Urothelium cell line (cell line): ENCODE measurements around the gene TOM1.
A peak's percentile ranks its signal among the peaks of the same experiment; 100 is the strongest.

Experiments
- DNase-seq: peaks from one replicate; pipeline ENCODE4 v3.0.0; 2011; ENCODE audit warnings: low spot score, mixed read lengths
- FAIRE-seq: peaks from 2 replicates; lab custom pipeline; 2011; peaks lifted over from hg19 to GRCh38; lab: Jason Lieb, UNC

The TOM1 gene

DNA sequence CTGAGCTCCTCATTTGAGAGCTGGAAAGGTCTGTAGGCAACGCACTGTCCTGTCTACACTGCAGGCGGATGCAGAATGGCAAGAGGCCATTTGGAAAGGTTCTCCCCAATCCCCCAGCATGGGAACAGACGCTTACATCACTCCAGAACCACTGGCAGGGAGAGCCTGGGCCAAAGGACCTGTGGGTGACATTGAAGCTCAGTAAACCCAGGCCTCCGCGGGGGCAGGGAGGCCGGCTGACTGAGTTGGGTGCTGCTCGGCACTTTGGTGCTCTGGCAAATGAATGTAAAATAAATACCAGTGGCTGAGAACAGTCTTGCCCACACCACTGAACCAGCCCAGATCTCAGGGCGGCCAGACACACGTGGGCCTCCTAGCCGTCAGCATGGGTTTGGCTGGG, 22.4 kb downstream of the TOM1 start:
- FAIRE-seq (peak; percentile 82), DNase-seq (no peak)

DNA sequence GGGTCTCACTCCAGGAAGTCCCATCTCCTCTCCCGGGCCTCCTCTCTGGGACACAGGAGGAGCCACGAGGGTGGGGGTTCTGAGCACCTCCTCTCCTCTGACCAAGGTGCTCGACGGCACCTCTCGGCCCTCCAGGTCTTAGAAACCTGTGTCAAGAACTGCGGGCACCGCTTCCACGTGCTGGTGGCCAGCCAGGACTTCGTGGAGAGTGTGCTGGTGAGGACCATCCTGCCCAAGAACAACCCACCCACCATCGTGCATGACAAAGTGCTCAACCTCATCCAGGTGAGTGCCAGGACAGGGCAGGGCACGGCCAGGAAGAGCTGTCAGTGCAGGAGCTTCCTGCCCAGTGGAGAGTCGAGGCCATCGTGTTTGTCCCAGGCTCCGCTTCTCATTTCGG, 23.2 kb downstream of the TOM1 start:
- DNase-seq (no peak), FAIRE-seq (peak; percentile 93)

GRCh38 chr22:35323305-35323704, 23.6 kb downstream of the TOM1 start:
- DNase-seq = no peak
- FAIRE-seq = peak; percentile 95

DNA sequence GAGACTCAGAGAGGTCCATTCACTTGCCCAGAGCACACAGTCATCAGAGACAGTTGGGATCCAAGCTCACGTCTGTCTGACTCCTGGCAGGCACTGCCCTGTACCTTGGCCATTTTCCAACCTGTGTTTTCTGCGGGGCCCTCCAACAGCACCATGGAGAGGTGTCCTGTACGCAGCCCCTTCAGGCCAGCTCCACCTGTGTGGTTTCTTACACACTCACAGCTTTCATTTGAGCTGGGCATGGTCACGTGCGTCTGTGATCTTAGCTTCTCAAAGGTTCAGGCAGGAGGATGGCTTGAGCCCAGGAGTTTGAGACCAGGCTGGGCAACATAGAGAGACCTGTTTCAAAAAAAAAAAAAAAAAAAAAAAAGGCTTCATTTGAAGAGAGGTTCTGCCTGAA, 24.4 kb downstream of the TOM1 start:
- DNase-seq = no peak
- FAIRE-seq = no peak

DNA sequence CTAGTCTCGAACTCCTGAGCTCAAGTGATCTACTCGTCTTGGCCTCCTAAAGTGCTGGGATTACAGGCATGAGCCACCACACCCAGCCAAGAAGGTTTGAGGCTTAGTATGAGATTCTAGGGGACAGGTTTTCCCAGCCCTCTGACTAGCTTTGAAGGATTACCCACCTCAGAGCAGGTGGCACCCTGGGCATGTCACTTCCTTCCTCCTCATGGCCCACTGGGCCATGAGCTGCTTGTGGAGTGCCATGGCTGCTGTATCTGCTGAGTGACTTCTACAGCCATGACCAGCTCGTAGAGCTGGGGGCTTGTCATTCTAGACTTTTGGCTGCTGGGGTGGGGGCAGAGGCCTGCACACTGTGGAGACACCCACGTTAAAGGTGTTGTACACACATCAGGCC, 25.1 kb downstream of the TOM1 start:
- FAIRE-seq (no peak), DNase-seq (no peak)

DNA sequence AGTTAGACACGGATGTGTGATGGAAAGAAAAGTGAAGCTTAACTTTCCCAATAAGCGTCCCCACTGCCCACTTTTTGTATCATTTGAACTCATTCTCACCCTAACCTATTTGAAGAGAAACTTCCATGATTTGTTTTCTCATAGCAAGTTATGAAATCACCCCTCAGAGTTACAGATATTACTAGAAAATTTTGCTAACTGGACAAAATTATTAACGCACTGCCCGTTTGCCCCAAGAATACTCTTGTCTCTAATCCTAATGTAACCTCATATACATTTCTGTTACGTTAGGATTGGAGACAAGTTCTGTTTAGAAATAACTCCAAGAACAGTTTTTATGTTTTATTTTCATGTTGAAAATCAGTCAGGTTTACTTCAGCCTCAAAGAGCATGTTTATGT, 25.5 kb downstream of the TOM1 start:
- DNase-seq (no peak), FAIRE-seq (no peak)

- FAIRE-seq (peak; percentile 89), DNase-seq (no peak)
These were observed 27.3 kb downstream of the TOM1 start for GRCh38 chr22:35326854-35327562.

- DNase-seq = no peak
- peak; percentile 83 for FAIRE-seq
These were observed 28.2 kb downstream of the TOM1 start for GRCh38 chr22:35327690-35328471.

DNA sequence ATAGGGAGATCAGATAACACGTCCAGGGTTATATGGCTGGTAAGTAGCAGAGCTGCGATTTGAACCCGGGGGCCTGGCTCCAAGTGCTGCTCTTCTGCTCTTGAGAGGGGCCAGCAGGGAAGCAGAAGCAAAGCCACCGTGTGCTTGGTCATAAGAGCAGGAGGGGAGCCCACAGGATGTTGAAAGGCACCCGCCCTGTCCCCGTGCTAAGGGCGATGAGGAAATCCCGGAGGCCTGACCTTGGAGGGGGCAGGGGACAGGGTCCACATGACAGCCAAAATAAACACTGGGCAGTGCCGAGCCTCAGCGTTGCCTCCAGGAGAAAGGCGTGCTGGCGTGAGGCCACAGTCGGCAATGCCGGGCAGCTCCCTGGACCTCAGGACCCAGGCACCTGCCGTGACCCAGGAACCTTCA, 28.8 kb downstream of the TOM1 start:
- DNase-seq = no peak

GRCh38 chr22:35329114-35329847, 29.6 kb downstream of the TOM1 start:
- no peak for FAIRE-seq

More for the DNA sequence above, 28.8 kb downstream of the TOM1 start:
- peak; percentile 90 for FAIRE-seq

GRCh38 chr22:35330258-35330861, 30.7 kb downstream of the TOM1 start:
- peak; percentile 92 for DNase-seq
- peak; percentile 100 for FAIRE-seq

More at GRCh38 chr22:35329114-35329847, 29.6 kb downstream of the TOM1 start:
- DNase-seq = no peak

GRCh38 chr22:35332278-35332677, 32.6 kb downstream of the TOM1 start:
- FAIRE-seq (peak; percentile 48), DNase-seq (no peak)

GRCh38 chr22:35333220-35333619, 33.5 kb downstream of the TOM1 start:
- DNase-seq (no peak), FAIRE-seq (peak; percentile 84)

DNA sequence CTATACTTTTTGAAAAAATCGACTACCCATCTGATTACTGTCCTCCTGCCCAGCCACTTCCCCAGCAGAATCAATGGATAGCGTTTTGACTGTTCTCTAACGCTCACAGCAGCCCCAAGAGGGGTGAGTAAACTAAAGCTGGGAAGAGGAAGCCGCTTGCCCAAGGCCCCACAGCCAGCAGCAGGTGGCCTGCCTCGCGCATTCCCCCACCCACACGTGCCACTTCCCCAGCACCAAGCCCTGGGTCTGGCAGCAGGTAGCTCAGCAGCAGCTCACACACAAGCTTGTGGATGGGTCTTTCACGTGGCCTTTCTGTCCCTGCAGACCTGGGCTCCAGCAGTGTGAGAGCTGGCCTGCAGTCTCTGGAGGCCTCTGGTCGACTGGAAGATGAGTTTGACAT, 34.3 kb downstream of the TOM1 start:
- peak; percentile 5 for FAIRE-seq

DNA sequence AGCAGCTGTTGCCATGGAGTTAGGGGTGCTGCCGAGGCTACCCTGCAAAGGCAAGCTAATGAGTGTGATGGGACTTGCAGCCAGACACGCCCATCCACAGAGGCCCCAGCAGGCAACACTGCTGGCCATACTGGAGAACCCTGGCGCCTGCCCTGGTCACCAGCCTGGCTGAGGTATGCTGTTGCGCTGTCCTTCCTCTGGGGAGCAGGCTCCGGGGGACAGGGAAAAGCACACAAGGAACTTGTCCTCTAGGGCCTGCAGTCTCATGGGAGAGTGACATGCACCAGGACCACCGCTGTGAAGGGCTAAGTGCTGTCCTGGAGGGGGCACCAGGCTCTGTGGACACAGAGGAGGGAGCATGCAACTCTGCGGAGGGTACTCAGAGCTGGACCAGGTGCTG, 35.8 kb downstream of the TOM1 start:
- FAIRE-seq (no peak), DNase-seq (no peak)

More for the DNA sequence above, 34.3 kb downstream of the TOM1 start:
- no peak for DNase-seq

DNA sequence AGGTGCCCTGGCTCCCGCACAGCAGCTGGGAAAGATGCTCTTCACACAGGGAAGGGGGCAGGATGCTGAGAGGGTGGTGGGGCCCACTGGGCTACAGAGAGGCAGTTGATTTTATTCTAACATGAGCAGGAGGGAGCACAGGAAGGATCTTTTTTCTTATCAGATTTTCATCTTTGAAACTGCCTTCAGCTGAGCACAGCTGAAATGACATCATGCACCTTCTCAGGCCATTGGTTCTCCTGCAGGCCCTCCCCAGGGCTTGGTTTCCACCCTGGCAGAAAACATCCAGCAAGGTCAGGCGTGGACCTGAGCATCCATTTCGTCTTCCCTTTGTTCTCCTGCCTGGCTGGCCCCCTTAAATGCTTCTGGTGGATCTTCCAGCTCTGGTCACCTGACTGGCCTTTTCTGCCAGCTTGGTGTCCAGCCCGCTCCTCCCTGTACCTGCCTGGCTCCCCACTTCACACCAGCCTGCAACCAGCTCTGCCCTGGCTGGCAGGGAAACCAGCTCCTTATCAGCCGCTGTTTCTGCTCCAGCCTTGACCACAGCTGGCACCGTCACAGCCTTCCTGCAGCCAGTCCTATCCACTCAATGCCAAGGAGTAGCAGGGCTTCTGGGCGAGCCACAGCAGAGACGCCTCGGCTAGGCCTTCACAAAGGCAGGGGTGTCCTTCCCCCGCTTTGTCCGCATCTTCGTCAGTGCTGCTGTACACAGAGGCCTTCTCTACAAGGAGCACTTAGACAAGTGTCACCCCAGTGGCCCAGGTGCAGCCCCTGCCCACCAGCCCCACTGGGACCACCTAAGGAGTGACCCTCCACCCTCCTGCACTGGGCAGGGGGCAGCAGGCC, 36.5 kb downstream of the TOM1 start:
- FAIRE-seq (peak; percentile 95), DNase-seq (no peak)

DNA sequence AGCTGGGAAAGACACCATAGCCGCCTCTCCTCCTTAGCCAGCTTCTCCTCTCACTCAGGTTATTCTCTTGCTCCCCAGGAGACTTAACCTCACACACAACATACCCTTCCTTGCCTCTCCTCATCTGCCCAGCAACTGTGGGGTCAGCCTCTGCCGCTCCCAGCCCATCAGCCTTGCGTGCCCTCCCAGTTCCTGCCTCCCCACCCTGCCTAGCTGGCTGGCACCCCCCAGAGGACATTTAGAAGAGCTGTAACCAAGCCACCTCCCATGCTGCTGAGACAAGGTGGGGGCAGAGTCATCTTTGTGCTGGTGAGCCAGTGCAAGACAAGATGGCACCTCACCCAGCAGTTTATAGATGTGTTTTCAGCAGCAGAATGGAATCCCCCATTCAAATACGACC, 38.2 kb downstream of the TOM1 start:
- FAIRE-seq = peak; percentile 98

GRCh38 chr22:35341090-35341874, 41.6 kb downstream of the TOM1 start:
- DNase-seq (no peak), FAIRE-seq (peak; percentile 99)

More for the DNA sequence above, 38.2 kb downstream of the TOM1 start:
- DNase-seq = no peak

DNA sequence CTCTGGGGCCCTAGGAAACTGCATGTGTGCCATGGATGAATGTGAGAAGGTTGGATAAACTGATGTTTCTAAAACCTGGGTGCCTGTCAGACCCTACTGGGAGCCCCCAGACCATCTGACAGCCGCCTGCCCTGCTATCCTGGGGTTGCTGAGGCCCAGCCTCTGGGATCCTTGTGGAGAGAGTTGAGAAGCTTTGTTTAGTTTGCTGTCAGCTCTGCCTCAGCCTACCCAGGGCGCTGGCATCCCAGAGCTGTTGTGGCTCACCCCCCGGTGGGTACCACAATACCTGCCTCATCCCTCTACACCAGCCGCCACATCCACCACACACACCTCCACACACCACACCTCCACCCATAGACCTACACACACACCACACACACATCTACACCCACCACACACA, 42.7 kb downstream of the TOM1 start:
- FAIRE-seq (no peak), DNase-seq (no peak)
